NCI-H1694 treated with DMSO at 0.1 percent for 48 hours (cell line): ENCODE data around the gene FGFR2.

Source experiments
- DNase-seq: peaks from one replicate; lab custom pipeline; 2025; lab: John Stamatoyannopoulos, UW

FGFR2 gene

DNA sequence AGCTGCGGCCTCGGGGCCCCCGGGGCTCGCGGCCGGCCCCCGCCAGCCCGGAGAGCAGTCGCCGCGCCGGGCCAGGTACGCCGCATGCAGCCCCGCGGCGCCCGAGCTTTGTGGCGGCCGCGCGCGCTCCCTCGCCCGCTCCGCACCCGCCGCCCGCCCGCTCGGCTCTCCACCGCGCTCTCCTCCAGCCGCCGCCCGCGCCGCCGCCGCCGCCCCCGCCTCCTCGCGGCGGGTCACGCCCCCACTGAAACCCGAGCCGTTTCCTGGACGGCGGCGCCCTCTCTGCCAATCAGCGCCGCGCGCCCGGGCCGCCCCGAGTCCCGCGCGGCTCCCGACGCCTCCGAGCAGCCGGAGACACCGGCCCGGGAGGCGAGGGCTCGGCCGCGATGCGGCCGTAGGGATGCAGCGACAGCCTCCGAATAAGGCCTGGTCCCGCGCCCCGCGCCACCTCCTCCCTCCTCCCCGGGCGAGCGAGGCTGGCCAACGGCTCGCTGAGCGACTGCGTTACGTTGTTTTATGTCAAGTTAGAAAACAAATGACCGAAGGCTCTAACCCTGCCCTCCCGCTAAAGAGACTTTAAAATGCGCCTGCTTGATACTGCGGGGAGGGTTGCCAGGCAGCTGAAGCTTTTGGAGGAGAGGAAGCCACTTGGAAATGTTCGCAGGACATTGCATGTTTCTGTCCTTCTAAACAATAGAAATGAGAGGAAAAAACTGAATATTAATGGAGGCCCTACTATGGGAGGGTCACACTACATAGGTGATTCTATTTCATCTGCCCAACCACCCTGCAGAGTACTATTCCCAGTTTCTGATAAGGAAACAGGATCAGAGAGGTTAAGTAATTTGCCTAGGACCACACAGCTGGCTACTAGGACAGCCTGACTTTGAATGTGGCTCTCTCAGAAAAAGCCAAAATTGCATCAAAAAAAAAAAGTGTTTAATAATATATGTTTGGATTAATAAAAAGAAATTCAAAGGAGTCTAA is at the start of gene FGFR2:
Gene FGFR2 (minus strand): TSS at position 182 of the 987 bp plus-strand sequence. CDS start 4,627 bp downstream, outside the sequence.
- peak; percentile 32 for DNase-seq

DNA sequence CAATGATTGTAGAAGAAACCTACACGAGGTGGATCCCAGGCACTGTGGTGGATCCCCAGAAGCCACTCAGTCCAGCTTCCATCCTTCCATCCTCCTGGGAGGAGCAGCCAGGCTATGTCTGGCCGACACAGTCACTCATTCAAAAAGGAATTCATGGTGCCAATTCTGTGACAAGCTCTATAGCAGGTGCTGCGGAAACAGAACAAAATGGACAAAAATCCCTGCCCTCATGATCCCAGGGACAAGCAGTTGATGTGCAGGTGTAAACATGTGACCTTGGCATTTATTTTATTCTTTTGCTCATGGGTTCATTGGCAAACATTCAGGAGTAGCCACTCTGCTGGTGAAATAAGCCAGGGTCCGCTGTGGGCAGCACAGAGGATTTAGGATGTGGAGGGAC is 49.2 kb upstream of the FGFR2 start:
- no peak for DNase-seq

GRCh38 chr10:121645696-121646095 is 47.5 kb upstream of the FGFR2 start:
- DNase-seq, result no peak

DNA sequence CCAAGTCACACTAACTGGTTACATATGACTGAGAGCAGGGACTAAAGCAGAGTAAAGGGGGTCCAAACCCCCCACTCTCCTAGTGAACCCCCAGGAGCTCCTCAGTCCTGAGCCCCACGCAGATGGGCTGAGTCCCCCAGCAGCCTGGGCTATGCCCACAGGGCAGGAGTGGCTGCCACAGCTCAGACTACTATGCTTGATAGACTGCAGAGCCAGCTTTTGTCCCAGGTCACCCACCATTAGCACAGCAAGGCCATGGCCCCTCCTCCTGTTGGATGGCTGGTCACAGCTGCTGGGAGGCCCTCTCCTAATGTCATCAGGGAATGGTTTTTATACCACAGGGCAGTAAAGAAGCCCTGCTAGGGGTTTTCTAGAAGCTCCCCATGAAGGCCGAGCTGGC is 46.3 kb upstream of the FGFR2 start:
- no peak for DNase-seq

DNA sequence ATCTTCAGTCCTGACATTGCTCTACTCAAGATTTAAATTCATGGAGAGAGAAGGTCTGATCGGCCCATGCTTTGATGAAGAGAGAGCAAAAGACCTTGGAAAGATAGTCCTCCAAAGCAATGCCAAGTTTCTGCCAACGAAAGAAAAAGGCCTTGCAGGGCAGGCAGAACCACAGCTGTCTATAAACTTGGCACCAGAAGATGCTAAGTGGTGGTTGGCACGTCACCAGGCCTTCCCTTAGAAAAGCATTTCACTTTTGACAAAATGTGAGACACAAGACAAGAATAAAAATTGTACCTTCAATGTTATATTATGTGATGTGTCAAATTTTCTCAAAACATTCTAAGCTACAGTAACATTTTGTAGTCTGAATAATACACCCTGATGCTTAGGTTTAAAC is 42.0 kb upstream of the FGFR2 start:
- DNase-seq, result no peak

GRCh38 chr10:121639416-121639815 is 41.2 kb upstream of the FGFR2 start:
- no peak for DNase-seq

- no peak for DNase-seq
Measured at GRCh38 chr10:121637437-121637836, 39.2 kb upstream of the FGFR2 start.

- no peak for DNase-seq
Measured at GRCh38 chr10:121633056-121633455, 34.8 kb upstream of the FGFR2 start.

GRCh38 chr10:121631365-121632029 is 33.3 kb upstream of the FGFR2 start:
- no peak for DNase-seq

DNA sequence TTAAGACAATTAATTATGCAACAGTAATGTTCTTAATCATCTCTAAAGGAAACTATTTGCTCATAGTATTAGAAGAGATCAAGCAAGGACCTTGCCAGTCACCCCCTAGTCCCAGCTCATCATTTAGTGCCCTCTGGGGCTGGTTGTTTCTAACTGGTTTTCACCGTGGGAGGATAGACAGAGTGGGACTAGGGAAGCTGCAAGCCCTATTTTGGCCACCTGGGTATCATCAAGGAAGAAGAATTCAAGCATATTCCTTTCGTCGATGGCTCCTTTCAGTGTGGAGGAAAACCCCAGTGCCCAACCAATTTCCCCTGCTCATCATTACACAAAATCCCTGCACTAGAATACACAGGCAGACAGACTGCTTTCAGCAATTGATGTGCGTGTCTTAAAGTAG is 30.6 kb upstream of the FGFR2 start:
- no peak for DNase-seq

- DNase-seq, result no peak
Measured at GRCh38 chr10:121627876-121628581, 29.8 kb upstream of the FGFR2 start.

GRCh38 chr10:121624836-121625486 is 26.7 kb upstream of the FGFR2 start:
- DNase-seq, result no peak

DNA sequence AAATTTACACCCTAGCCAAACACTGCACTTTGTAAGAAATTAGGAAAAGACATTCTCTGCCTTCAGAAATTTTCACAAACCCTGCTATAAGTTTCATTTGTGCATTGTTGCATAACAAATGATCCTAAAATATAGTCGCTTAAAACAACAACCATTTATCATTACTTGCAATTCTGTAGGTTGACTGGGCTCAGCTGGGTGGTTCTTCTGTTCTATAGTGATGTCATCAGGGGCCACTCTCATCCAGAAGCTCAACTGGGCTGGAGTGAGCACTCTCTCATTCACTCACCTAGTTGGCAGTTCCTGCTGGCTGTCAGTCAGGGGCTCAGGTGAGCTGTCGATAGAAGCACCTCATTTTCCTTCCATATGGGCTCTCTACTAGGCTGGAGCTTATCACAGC is 20.7 kb upstream of the FGFR2 start:
- no peak for DNase-seq

GRCh38 chr10:121617176-121617575 is 18.9 kb upstream of the FGFR2 start:
- no peak for DNase-seq

DNA sequence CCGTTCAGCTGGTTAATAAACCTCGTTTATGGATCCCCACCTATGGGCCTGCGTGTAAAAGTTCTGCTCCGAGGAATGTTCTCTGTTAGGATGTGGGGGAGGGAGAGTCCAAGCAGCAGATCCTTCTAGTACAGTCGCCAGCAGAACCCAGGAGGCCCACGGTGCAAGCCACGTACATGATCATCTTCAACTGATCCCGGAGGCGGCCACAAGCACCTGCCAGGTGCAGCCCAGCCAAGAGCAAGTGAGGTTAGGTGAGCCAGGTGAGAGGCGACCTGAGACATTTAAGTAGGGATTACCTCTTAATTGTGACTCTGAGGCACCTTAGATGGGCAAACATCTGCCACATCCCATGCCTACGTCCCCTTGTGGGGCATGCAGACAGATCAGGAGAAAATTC is 18.0 kb upstream of the FGFR2 start:
- DNase-seq, result no peak

GRCh38 chr10:121615836-121616235 is 17.6 kb upstream of the FGFR2 start:
- DNase-seq, result no peak

DNA sequence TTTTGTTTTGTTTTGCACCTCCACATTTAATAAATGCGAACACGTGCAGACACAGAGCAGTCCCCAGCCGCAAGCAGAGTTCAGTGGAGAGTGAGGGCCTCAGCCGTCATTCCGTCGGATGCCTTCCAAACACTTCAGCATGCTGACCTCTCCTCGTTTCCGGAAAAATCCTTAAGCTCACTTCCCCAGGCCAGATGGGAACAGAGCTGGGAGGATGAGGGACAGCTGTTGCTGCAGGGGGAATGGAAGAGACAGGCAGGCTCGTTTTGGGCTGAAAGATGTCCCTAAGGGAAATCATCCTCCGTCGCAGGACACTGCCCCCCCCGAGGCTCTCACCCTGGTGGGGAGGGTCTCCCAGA is 17.2 kb upstream of the FGFR2 start:
- no peak for DNase-seq

DNA sequence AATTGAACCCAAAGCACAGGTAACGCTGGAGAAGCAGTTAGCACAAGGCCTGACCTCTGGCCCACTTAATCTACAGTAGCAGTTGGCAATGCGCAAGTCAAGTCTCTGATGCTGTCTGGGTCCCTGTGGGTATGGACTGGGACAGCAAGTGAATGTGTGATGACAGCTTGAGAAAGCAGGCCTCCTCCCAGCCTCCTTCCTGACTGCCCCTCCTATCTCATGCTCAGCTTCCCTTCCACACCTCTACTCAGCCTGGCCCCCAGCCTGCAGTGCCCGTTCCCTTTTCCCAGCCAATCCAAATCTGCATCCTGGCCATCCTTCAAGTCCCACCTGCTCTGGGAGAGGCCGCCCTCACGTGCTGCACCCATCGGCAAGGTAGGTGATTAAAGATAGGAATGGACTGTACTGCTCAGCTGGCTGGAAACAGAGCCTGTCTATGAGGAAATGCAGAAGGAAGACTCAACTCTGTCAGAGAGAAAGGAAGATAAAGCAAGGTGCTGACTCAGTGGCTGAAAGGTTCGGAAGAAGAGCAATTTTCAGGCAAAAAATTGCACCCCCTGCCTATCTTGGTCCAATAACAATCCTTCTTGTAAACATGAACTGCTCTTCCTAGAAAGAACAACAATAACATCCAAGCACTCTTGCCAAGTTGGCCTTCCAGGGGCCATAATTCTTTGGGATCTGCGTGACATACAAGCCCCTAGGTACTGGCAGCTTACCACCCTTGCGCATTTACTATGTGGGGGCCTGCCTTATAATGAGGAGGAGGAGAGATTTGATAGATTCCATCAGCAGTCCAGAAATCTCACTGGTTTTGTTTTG is 16.6 kb upstream of the FGFR2 start:
- DNase-seq, result no peak

- no peak for DNase-seq
Measured at GRCh38 chr10:121613456-121613855, 15.2 kb upstream of the FGFR2 start.

GRCh38 chr10:121611393-121612159 is 13.3 kb upstream of the FGFR2 start:
- DNase-seq, result no peak
